Glutamatergic neuron (in vitro differentiated cells): ENCODE data around the gene SLC6A16. TPM values are rescaled to one million over a fixed set of nuclear protein-coding genes. Genes with fewer than 3 reads are reported as not detected.
"Not testable (repeated sequence)": the region's sequence is repeated elsewhere in the genome, so short reads cannot be mapped to it uniquely, and the experiment has no call there.

Source experiments
- DNase-seq: peaks from one replicate; pipeline ENCODE4 v3.0.0; 2022
- H3K27ac Mint-ChIP-seq: one replicate; pipeline ENCODE4 v1.8.0; 2020; ENCODE audit warnings: mild to moderate bottlenecking, mixed read lengths, inconsistent platforms; ENCODE audit not compliant: unreplicated experiment
- H3K27me3 Mint-ChIP-seq: one replicate; pipeline ENCODE4 v1.8.0; 2020; ENCODE audit warnings: mild to moderate bottlenecking, moderate library complexity, mixed read lengths, inconsistent platforms; ENCODE audit not compliant: unreplicated experiment
- H3K36me3 Mint-ChIP-seq: one replicate; pipeline ENCODE4 v1.8.0; 2020; ENCODE audit warnings: mild to moderate bottlenecking, mixed read lengths, inconsistent platforms; ENCODE audit not compliant: unreplicated experiment
- H3K4me1 Mint-ChIP-seq: one replicate; pipeline ENCODE4 v1.8.0; 2020; ENCODE audit warnings: mild to moderate bottlenecking, low read depth, mixed read lengths, inconsistent platforms; ENCODE audit not compliant: unreplicated experiment
- H3K4me3 Mint-ChIP-seq: one replicate; pipeline ENCODE4 v1.8.0; 2020; ENCODE audit warnings: mild to moderate bottlenecking, mixed read lengths, inconsistent platforms; ENCODE audit not compliant: unreplicated experiment
- H3K9me3 Mint-ChIP-seq: one replicate; pipeline ENCODE4 v1.8.0; 2020; ENCODE audit warnings: mild to moderate bottlenecking, moderate library complexity, mixed read lengths, inconsistent platforms; ENCODE audit not compliant: unreplicated experiment
- CTCF ChIP-seq: fragments of 200-600 bp; sonication (generic); IDR thresholded peaks from one replicate; pipeline ENCODE4 v1.5.0; 2021; ENCODE audit not compliant: partially characterized antibody, unreplicated experiment
- total RNA-seq: library from RNA; stranded (reverse); fragmentation: NEBNext Ultra II Directional; extraction: Animal tissue kit (Norgen Biotek cat#: 25700); gene quantifications from one replicate; pipeline ENCODE4 v1.2.1, GENCODE V29; 2021; ENCODE audit not compliant: unreplicated experiment

SLC6A16 gene
- total RNA-seq, 1 donor from 2014 or later = 6.6 TPM

- DNase-seq = no peak
- peaks cover 6% of the 10 kb centered on the region for H3K4me1 Mint-ChIP-seq
- no peaks in the 10 kb centered on the region for H3K36me3 Mint-ChIP-seq
- H3K27me3 Mint-ChIP-seq = peaks cover 20% of the 10 kb centered on the region
- H3K9me3 Mint-ChIP-seq = peaks cover 15% of the 10 kb centered on the region
- TF ChIP-seq CTCF = no peak
- no peak overlapping the region for H3K4me3 Mint-ChIP-seq
- H3K27ac Mint-ChIP-seq = no peak overlapping the region
Measured at GRCh38 chr19:49333811-49334288, 8.9 kb upstream of the SLC6A16 start.

- Mint-ChIP-seq H3K27ac (no peak overlapping the region), H3K9me3 (peaks cover 14% of the 10 kb centered on the region), H3K36me3 (no peaks in the 10 kb centered on the region), H3K4me1 (peaks cover 3% of the 10 kb centered on the region), H3K4me3 (no peak overlapping the region), H3K27me3 (peaks cover 15% of the 10 kb centered on the region)
- no peak for DNase-seq
- TF ChIP-seq CTCF = no peak
Measured at GRCh38 chr19:49333418-49333805, 8.4 kb upstream of the SLC6A16 start.

- not testable (repeated sequence) for H3K27ac Mint-ChIP-seq, H3K4me1 Mint-ChIP-seq, H3K9me3 Mint-ChIP-seq, H3K36me3 Mint-ChIP-seq, H3K4me3 Mint-ChIP-seq, DNase-seq
- H3K27me3 Mint-ChIP-seq = peaks cover 10% of the 10 kb centered on the region
Measured at GRCh38 chr19:49332691-49333417, 7.9 kb upstream of the SLC6A16 start.

GRCh38 chr19:49331616-49332055 is 6.6 kb upstream of the SLC6A16 start:
- DNase-seq = no peak
- H3K4me1 Mint-ChIP-seq = no peaks in the 10 kb centered on the region
- peaks cover 10% of the 10 kb centered on the region for H3K9me3 Mint-ChIP-seq
- no peak overlapping the region for H3K4me3 Mint-ChIP-seq
- TF ChIP-seq CTCF = no peak
- H3K27ac Mint-ChIP-seq = no peak overlapping the region
- H3K36me3 Mint-ChIP-seq = peaks cover 4% of the 10 kb centered on the region
- peaks cover 10% of the 10 kb centered on the region for H3K27me3 Mint-ChIP-seq

- H3K27me3 Mint-ChIP-seq, DNase-seq, H3K4me3 Mint-ChIP-seq, H3K27ac Mint-ChIP-seq, H3K9me3 Mint-ChIP-seq, H3K4me1 Mint-ChIP-seq, H3K36me3 Mint-ChIP-seq: not testable (repeated sequence)
Measured at GRCh38 chr19:49331187-49331586, 6.2 kb upstream of the SLC6A16 start.

- Mint-ChIP-seq H3K27me3 (peaks cover 3% of the 10 kb centered on the region), H3K4me1 (no peaks in the 10 kb centered on the region), H3K9me3 (peaks cover 7% of the 10 kb centered on the region), H3K27ac (no peak overlapping the region), H3K4me3 (no peak overlapping the region), H3K36me3 (peaks cover 4% of the 10 kb centered on the region)
- TF ChIP-seq CTCF = no peak
- no peak for DNase-seq
Measured at GRCh38 chr19:49328741-49329140, 3.8 kb upstream of the SLC6A16 start.
